ENCODE results near the gene KRTAP21-3.

- no peak for TF ChIP-seq CTCF (IDR thresholded peaks at IDR 0.05)
- no peak for TF ChIP-seq POLR2A (IDR thresholded peaks at IDR 0.05)
Observed at GRCh38 chr21:30668776-30669175, 49.8 kb downstream of the KRTAP21-3 start.

Measured in testis (tissue), 2 donors.